GM19035 (cell line): Measurements from ENCODE around the gene PRSS50.

Experiments used
- ATAC-seq: cut with Tn5 transposase; IDR thresholded peaks from one replicate; pipeline ENCODE4 v1.9.1; 2021; ENCODE audit not compliant: unreplicated experiment

Gene PRSS50

GRCh38 chr3:46729038-46729437, 11.4 kb upstream of the PRSS50 start:
- no peak for ATAC-seq

GRCh38 chr3:46725621-46726314, 8.1 kb upstream of the PRSS50 start:
- ATAC-seq: no peak

- no peak for ATAC-seq
Measured at GRCh38 chr3:46724424-46724823, 6.8 kb upstream of the PRSS50 start.

GRCh38 chr3:46722443-46722842, 4.8 kb upstream of the PRSS50 start:
- no peak for ATAC-seq

- ATAC-seq: no peak
Measured at GRCh38 chr3:46721009-46721408, 3.3 kb upstream of the PRSS50 start.

- ATAC-seq: no peak
Measured at GRCh38 chr3:46719735-46720271, 2.1 kb upstream of the PRSS50 start.

GRCh38 chr3:46719044-46719565, 1.4 kb upstream of the PRSS50 start:
- ATAC-seq: no peak

GRCh38 chr3:46716461-46717441, 918 bp downstream of the PRSS50 start:
- ATAC-seq: no peak

GRCh38 chr3:46715507-46716175, 2.0 kb downstream of the PRSS50 start:
- ATAC-seq: no peak

- ATAC-seq: no peak
Measured at GRCh38 chr3:46714728-46715506, 2.8 kb downstream of the PRSS50 start.

GRCh38 chr3:46713898-46714552, 3.6 kb downstream of the PRSS50 start:
- no peak for ATAC-seq

GRCh38 chr3:46713050-46713897, 4.4 kb downstream of the PRSS50 start:
- no peak for ATAC-seq

GRCh38 chr3:46712191-46713049, 5.2 kb downstream of the PRSS50 start:
- no peak for ATAC-seq

GRCh38 chr3:46711760-46712159, 5.9 kb downstream of the PRSS50 start:
- no peak for ATAC-seq

GRCh38 chr3:46711305-46711704, 6.4 kb downstream of the PRSS50 start:
- ATAC-seq: no peak

GRCh38 chr3:46710671-46711295, 6.9 kb downstream of the PRSS50 start:
- no peak for ATAC-seq

GRCh38 chr3:46710229-46710628, 7.4 kb downstream of the PRSS50 start:
- ATAC-seq: no peak
